Kidney (tissue), 14 donors: Measurements from ENCODE around the gene PTPN1. TPM values are rescaled to one million over a fixed set of nuclear protein-coding genes. Genes with fewer than 3 reads are reported as not detected.

Experiments
- DNase-seq, 5 donors: peaks; one replicate each; pipeline ENCODE4 v3.0.0-alpha.2; 2013 to 2020
- FAIRE-seq: peaks from 2 replicates; lab custom pipeline; 2012; peaks lifted over from hg19 to GRCh38; lab: Jason Lieb, UNC
- H3K27ac ChIP-seq, 2 donors: one replicate each; pipeline ENCODE4 v1.7.0; 2013; ENCODE audit warnings: low read depth in 2 of 2, low read length in 2 of 2, inconsistent platforms in 1 of 2
- H3K27me3 ChIP-seq: one replicate; pipeline ENCODE4 v1.7.1; 2013; ENCODE audit warnings: low read length, inconsistent platforms; ENCODE audit not compliant: control insufficient read depth, insufficient read depth
- H3K36me3 ChIP-seq, 3 donors: one replicate each; pipeline versions ENCODE4 v1.7.0 to v1.7.1; 2013; ENCODE audit warnings: low read length in 3 of 3, control low read depth in 1 of 3, inconsistent platforms in 1 of 3; ENCODE audit not compliant: insufficient read depth in 3 of 3, control insufficient read depth in 2 of 3
- H3K4me1 ChIP-seq, 3 donors: one replicate each; pipeline versions ENCODE4 v1.7.0 to v1.7.1; 2013; ENCODE audit warnings: low read length in 3 of 3, inconsistent platforms in 1 of 3, low read depth in 1 of 3; ENCODE audit not compliant: control insufficient read depth in 2 of 3, insufficient read depth in 2 of 3
- H3K4me3 ChIP-seq, 3 donors: one replicate each; pipeline versions ENCODE4 v1.7.0 to v1.8.1; 2013; ENCODE audit warnings: low read length in 3 of 3, control low read depth in 1 of 3, inconsistent platforms in 1 of 3
- H3K9ac ChIP-seq, 3 donors: one replicate each; pipeline versions ENCODE4 v1.7.0 to v1.7.1; 2013; ENCODE audit warnings: low read length in 3 of 3, control low read depth in 1 of 3, inconsistent platforms in 1 of 3
- H3K9me3 ChIP-seq, 3 donors: one replicate each; pipeline versions ENCODE4 v1.7.0 to v1.7.1; 2013; ENCODE audit warnings: low read length in 3 of 3, control low read depth in 1 of 3, inconsistent platforms in 1 of 3; ENCODE audit not compliant: control insufficient read depth in 2 of 3, insufficient read depth in 1 of 3
- intact Hi-C: fragments of 100-400 bp; cut with DNase I; formaldehyde crosslinking; loops from one replicate; pipeline ENCODE4 v1.11.1; 2022
- polyA plus RNA-seq: library from polyadenylated mRNA; stranded (reverse); fragments of 350-450 nt; fragmentation: Illumina TruSeq; extraction: RNeasy Lipid Tissue Mini Kit (QIAGEN cat#74804); gene quantifications from one replicate; pipeline ENCODE4 v1.2.3, GENCODE V29; 2014; ENCODE audit warnings: low read depth, low replicate concordance; ENCODE audit not compliant: insufficient read depth
- total RNA-seq: library from RNA; stranded (reverse); fragmentation: NEBNext Ultra II Directional; extraction: Animal tissue kit (Norgen Biotek cat#: 25700); gene quantifications from one replicate; pipeline ENCODE4 v1.2.1, GENCODE V29; 2021
- TF ChIP-seq, protein P1 (sequence below): IDR thresholded peaks from 3 replicates; pipeline ENCODE4 v1.5.1; 2012; ENCODE audit warnings: mild to moderate bottlenecking, moderate library complexity, borderline replicate concordance; ENCODE audit not compliant: insufficient read depth; ENCODE audit errors: extremely low read depth
- donor health status: control.
- donor health status: control.
- donor health status: control.
- donor health status: control.
- donor health status: control.
- donor health status: DM: yes; HTN: yes; CAD: no.
- donor health status: Normal renal cell carcinoma (clear cell type).

The PTPN1 gene
- total and polyA plus RNA-seq, 2 donors from 2014 or later: 29.6 to 80.4 TPM

DNA sequence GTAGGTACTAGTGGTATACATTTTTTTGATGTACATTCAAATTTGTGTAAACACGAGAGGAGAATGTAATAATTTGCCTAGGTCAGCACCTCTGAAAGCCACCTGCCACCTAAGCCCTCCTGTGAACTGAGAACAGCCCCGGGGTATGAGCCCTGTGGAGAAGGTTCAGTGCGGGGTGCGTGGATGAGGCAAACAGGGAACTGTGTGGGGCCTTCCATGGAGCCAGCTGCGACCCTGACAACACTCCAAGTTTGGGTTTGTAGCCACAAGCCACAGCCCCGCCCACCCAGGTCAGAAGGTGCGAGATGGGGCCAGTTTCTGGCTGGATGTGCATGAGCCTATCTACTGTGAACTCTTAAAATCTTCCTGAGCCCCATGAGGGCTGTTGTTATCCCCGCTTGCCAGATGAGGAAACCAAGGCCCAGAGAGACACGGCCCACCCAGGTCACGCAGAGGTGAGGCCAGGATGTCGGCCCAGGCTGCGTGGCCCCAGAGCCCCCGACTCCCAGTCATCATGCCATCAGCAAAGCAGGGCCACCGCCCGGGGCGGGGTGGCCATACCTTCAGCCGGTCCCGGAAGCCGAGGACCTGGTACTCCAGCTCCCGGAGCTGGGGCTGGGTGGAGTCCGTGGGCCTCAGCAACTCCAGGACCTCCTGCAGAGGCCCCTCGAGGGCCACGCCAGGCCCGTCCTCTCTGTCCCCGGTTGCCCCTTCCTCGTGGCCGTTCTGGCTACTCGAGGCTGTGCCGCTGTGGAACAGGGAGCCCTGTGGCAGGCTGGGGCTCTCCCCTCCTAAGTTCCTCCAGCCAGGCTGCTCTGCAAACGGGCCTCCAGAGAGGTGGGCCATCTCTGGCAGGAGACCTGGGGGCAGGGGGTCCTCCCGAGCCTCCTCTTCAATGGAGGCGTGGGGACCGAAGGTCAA, 91.6 kb downstream of the PTPN1 start:
- TF ChIP-seq, protein P1, sequence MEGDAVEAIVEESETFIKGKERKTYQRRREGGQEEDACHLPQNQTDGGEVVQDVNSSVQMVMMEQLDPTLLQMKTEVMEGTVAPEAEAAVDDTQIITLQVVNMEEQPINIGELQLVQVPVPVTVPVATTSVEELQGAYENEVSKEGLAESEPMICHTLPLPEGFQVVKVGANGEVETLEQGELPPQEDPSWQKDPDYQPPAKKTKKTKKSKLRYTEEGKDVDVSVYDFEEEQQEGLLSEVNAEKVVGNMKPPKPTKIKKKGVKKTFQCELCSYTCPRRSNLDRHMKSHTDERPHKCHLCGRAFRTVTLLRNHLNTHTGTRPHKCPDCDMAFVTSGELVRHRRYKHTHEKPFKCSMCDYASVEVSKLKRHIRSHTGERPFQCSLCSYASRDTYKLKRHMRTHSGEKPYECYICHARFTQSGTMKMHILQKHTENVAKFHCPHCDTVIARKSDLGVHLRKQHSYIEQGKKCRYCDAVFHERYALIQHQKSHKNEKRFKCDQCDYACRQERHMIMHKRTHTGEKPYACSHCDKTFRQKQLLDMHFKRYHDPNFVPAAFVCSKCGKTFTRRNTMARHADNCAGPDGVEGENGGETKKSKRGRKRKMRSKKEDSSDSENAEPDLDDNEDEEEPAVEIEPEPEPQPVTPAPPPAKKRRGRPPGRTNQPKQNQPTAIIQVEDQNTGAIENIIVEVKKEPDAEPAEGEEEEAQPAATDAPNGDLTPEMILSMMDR: no peak
- intact Hi-C loops: no loop called here
- Histone ChIP-seq H3K4me3 (no peak overlapping the region), H3K4me1 (no peaks in the 10 kb centered on the region), H3K36me3 (no peaks in the 10 kb centered on the region), H3K27ac (no peak overlapping the region), H3K9ac (no peak overlapping the region), H3K9me3 (no peaks in the 10 kb centered on the region), H3K27me3 (no peaks in the 10 kb centered on the region)
- FAIRE-seq (no peak), DNase-seq (no peak)

DNA sequence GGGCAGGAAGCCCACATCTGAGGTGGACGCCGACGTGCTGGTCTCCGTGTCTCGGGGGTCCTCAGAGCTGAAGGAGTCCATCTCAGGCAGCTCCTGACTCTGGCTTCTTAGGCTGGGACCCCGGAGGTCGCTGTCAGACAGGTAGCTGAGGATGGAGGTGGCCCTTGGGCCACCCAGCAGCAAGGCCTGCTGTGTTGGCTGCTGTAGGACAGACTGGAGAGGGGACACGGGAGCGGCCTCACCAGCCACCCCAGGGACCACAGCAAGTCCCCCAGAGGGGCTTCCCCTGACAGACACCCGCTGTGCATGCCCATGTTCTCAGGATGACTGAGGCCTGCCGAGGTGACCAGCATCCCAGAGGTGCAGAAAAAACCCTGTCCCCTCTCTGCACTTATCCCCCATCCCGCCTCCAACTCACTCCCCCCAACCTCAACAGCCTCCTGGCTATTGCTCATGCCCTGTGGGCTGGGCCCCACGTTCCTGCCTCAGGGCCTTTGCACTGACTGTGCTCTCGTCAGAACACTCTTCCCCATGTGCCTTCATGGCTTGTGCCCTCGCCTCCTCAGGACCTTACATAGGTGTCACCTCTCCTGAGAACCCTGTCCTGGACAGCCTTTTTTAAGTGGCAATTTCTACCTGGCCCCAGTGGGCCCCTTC, 92.4 kb downstream of the PTPN1 start:
- H3K9me3 ChIP-seq: no peaks in the 10 kb centered on the region
- H3K4me1 ChIP-seq: no peaks in the 10 kb centered on the region
- no peaks in the 10 kb centered on the region for H3K36me3 ChIP-seq
- DNase-seq: no peak
- no peak overlapping the region for H3K9ac ChIP-seq
- no peak overlapping the region for H3K4me3 ChIP-seq
- no peak overlapping the region for H3K27ac ChIP-seq
- TF ChIP-seq, protein P1: no peak
- intact Hi-C loops: no loop called here
- no peaks in the 10 kb centered on the region for H3K27me3 ChIP-seq
- no peak for FAIRE-seq

DNA sequence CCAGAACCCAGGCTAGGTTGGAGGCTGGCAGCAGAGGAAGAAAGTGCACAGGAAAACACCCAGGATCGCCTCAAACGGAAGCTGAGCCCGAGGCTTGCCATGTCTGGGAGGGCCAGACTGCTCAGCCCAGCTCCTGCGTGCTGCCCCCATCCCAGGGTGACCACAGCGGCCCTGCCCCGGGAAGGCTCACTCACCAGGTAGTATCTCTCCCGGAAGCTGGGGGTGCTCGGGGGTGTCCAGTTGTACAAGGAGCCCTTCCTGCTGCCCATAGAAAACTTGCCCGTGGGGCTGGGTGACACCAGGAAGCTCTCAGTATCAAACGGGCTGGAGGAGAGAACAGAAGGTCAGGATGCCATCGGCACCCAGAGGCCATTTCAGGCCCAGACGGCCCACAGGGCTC, 94.3 kb downstream of the PTPN1 start:
- no peaks in the 10 kb centered on the region for H3K36me3 ChIP-seq
- no peak for DNase-seq
- no peak overlapping the region for H3K27ac ChIP-seq
- H3K4me1 ChIP-seq: no peaks in the 10 kb centered on the region
- no peak overlapping the region for H3K9ac ChIP-seq
- no peaks in the 10 kb centered on the region for H3K27me3 ChIP-seq
- intact Hi-C loops: no loop called here
- H3K9me3 ChIP-seq: no peaks in the 10 kb centered on the region
- no peak overlapping the region for H3K4me3 ChIP-seq
- TF ChIP-seq, protein P1: no peak
- FAIRE-seq: no peak
